Diencephalon (tissue), 1 donor: ENCODE measurements around the gene DES. TPM values are rescaled to one million over a fixed set of nuclear protein-coding genes. Genes with fewer than 3 reads are reported as not detected.

Experiments used
- total RNA-seq: library from RNA; depleted of rRNA; stranded (reverse); fragments of >200 nt; gene quantifications from one replicate; pipeline ENCODE4 v1.2.3, GENCODE V29; 2014

Gene DES
- total RNA-seq, result 1.4 TPM

DNA sequence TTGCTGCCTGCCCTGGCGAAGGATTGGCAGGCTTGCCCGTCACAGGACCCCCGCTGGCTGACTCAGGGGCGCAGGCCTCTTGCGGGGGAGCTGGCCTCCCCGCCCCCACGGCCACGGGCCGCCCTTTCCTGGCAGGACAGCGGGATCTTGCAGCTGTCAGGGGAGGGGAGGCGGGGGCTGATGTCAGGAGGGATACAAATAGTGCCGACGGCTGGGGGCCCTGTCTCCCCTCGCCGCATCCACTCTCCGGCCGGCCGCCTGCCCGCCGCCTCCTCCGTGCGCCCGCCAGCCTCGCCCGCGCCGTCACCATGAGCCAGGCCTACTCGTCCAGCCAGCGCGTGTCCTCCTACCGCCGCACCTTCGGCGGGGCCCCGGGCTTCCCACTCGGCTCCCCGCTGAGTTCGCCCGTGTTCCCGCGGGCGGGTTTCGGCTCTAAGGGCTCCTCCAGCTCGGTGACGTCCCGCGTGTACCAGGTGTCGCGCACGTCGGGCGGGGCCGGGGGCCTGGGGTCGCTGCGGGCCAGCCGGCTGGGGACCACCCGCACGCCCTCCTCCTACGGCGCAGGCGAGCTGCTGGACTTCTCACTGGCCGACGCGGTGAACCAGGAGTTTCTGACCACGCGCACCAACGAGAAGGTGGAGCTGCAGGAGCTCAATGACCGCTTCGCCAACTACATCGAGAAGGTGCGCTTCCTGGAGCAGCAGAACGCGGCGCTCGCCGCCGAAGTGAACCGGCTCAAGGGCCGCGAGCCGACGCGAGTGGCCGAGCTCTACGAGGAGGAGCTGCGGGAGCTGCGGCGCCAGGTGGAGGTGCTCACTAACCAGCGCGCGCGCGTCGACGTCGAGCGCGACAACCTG is at the start of gene DES:
DES (plus strand) TSS at position 223 of the 857 bp plus-strand sequence; CDS start at position 309, 86 bp downstream.

GRCh38 chr2:219387306-219388120 is 30.7 kb upstream of the DES start, which contains the start of gene DNPEP:
DNPEP (minus strand) TSS chr2:219387912; CDS start chr2:219387794, 118 bp downstream.

DNA sequence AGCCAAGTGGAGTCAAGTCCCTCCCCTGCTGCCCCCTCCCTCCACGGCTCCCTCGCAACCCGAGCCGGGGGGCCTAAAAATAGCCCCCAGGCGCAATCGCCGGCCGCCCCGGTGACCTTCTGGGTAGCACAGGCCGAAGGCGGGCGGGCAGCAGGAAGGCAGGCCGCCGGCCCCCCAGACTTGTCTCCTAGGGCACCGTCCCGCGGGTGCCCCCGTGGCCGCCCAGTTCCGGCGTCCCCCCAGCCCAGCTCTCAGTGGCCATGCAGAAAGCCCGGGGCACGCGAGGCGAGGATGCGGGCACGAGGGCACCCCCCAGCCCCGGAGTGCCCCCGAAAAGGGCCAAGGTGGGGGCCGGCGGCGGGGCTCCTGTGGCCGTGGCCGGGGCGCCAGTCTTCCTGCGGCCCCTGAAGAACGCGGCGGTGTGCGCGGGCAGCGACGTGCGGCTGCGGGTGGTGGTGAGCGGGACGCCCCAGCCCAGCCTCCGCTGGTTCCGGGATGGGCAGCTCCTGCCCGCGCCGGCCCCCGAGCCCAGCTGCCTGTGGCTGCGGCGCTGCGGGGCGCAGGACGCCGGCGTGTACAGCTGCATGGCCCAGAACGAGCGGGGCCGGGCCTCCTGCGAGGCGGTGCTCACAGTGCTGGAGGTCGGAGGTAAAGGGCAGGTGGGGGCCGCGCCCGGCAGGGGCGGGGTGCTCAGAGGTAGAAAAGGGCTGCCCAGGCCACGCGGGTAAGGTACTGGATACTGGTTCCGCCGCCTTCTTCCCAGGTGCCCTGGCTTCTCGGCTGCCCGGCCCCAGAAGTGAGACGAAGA is 16.7 kb downstream of the DES start, which contains the start of gene SPEG:
SPEG (plus strand) TSS at position 126 of the 808 bp plus-strand sequence; CDS start at position 261, 135 bp downstream.

Other genes starting within 250 kb of the DES start
- 0.23 TPM for gene SLC23A3, start 248.3 kb upstream of the DES start, total RNA-seq
- 27.2 TPM for gene CNPPD1, start 241.5 kb upstream of the DES start, total RNA-seq
- gene RETREG2, start 240.1 kb upstream of the DES start, total RNA-seq, result 85.6 TPM
- 12.5 TPM for gene ZFAND2B, start 211.6 kb upstream of the DES start, total RNA-seq
- 30.0 TPM for gene ABCB6, start 199.4 kb upstream of the DES start, total RNA-seq
- gene ATG9A, start 188.7 kb upstream of the DES start, total RNA-seq, result 31.8 TPM
- 29.3 TPM for gene ANKZF1, start 188.6 kb upstream of the DES start, total RNA-seq
- gene GLB1L, start 172.9 kb upstream of the DES start, total RNA-seq, result 10.1 TPM
- 15.5 TPM for gene STK16, start 172.9 kb upstream of the DES start, total RNA-seq
- gene TUBA4B, start 165.1 kb upstream of the DES start, total RNA-seq, result 1.2 TPM
- 16.4 TPM for gene TUBA4A, start 164.5 kb upstream of the DES start, total RNA-seq
- 91.6 TPM for gene DNAJB2, start 139.0 kb upstream of the DES start, total RNA-seq
- gene PTPRN, start 109.0 kb upstream of the DES start, total RNA-seq, result 66.9 TPM
- 1.8 TPM for gene RESP18, start 85.6 kb upstream of the DES start, total RNA-seq
- gene DNPEP, start 30.5 kb upstream of the DES start, total RNA-seq, result 21.0 TPM
- 18.2 TPM for gene SPEG, start 16.5 kb downstream of the DES start, total RNA-seq
- gene GMPPA, start 80.5 kb downstream of the DES start, total RNA-seq, result 13.4 TPM
- 10.4 TPM for gene ASIC4, start 96.1 kb downstream of the DES start, total RNA-seq
- gene CHPF, start 125.4 kb downstream of the DES start, total RNA-seq, result 45.0 TPM
- gene TMEM198, start 125.7 kb downstream of the DES start, total RNA-seq, result 13.8 TPM
- 47.1 TPM for gene OBSL1, start 153.2 kb downstream of the DES start, total RNA-seq
- 0.69 TPM for gene INHA, start 153.9 kb downstream of the DES start, total RNA-seq
- 17.8 TPM for gene STK11IP, start 179.5 kb downstream of the DES start, total RNA-seq
- gene SLC4A3, start 209.3 kb downstream of the DES start, total RNA-seq, result 50.5 TPM